H1 (cell line): Measurements from ENCODE around the gene ZNF500. TPM values are rescaled to one million over a fixed set of nuclear protein-coding genes. Genes with fewer than 3 reads are reported as not detected.

Experiments
- BCL11A ChIP-seq, 2 experiments: IDR thresholded peaks; one replicate each; pipeline ENCODE4 v1.6.1; 2011; ENCODE audit warnings: low read depth in 2 of 2, low read length in 2 of 2, mild to moderate bottlenecking in 2 of 2
- JUN ChIP-seq: IDR thresholded peaks from 2 replicates; pipeline ENCODE4 v1.6.1; 2011; ENCODE audit warnings: low read depth, mild to moderate bottlenecking, improper control_type of control experiment, low read length
- KDM4A ChIP-seq: IDR thresholded peaks from one replicate; pipeline ENCODE4 v1.7.1; 2012; ENCODE audit warnings: low read depth, mild to moderate bottlenecking, moderate library complexity, low read length, inconsistent platforms; ENCODE audit not compliant: severe bottlenecking
- NANOG ChIP-seq: IDR thresholded peaks from 2 replicates; pipeline ENCODE4 v1.6.1; 2011; ENCODE audit warnings: low read length, low read depth, mild to moderate bottlenecking, inconsistent platforms; ENCODE audit not compliant: insufficient read depth, poor library complexity, severe bottlenecking
- RXRA ChIP-seq: IDR thresholded peaks from 2 replicates; pipeline ENCODE4 v1.6.1; 2011; ENCODE audit warnings: low read depth, mild to moderate bottlenecking, low read length, moderate library complexity; ENCODE audit not compliant: insufficient read depth
- SP2 ChIP-seq: IDR thresholded peaks from 2 replicates; pipeline ENCODE4 v1.6.1; 2012; ENCODE audit warnings: mild to moderate bottlenecking, low read length, inconsistent platforms
- TCF12 ChIP-seq: IDR thresholded peaks from 2 replicates; pipeline ENCODE4 v1.6.1; 2011; ENCODE audit warnings: low read depth, mild to moderate bottlenecking, low read length
- YY1 ChIP-seq: IDR thresholded peaks from 2 replicates; pipeline ENCODE4 v1.6.1; 2011; ENCODE audit warnings: low read depth, mild to moderate bottlenecking, low read length
- polyA plus RNA-seq, 7 experiments: library from polyadenylated mRNA; depleted of rRNA in 3 of 7; stranded (reverse) in 5 of 7; unstranded in 2 of 7; fragments of >200 nt in 5 of 7; fragments of 200-250 nt in 2 of 7; gene quantifications; 1 replicate in 5 of 7; 2 replicates in 1 of 7; 4 replicates in 1 of 7; pipeline versions ENCODE4 v1.2.1 to v1.2.3, GENCODE V29; 2011 to 2013; ENCODE audit warnings: missing spikeins in 2 of 7, mixed read lengths in 2 of 7
- total RNA-seq: library from RNA; stranded (reverse); fragmentation: NEBNext Ultra II Directional; extraction: Animal tissue kit (Norgen Biotek cat#: 25700); gene quantifications from 2 replicates; pipeline ENCODE4 v1.2.1, GENCODE V29; 2021
- TF ChIP-seq, protein P1 (sequence below): fragments of 300-600 bp; sonication (generic); IDR thresholded peaks from 2 replicates; pipeline ENCODE4 v1.7.1; 2012; ENCODE audit warnings: low read length, moderate library complexity, mild to moderate bottlenecking, inconsistent platforms; ENCODE audit not compliant: insufficient replicate concordance
- TF ChIP-seq, protein P2 (sequence below): IDR thresholded peaks from 2 replicates; pipeline ENCODE4 v1.6.1; 2012; ENCODE audit warnings: inconsistent platforms

Gene ZNF500
- total and polyA plus RNA-seq, 2 of the 8 experiments (the other 6 are each of a cell fraction or from before 2014, with no cell fraction given): 10.3 to 10.4 TPM

DNA sequence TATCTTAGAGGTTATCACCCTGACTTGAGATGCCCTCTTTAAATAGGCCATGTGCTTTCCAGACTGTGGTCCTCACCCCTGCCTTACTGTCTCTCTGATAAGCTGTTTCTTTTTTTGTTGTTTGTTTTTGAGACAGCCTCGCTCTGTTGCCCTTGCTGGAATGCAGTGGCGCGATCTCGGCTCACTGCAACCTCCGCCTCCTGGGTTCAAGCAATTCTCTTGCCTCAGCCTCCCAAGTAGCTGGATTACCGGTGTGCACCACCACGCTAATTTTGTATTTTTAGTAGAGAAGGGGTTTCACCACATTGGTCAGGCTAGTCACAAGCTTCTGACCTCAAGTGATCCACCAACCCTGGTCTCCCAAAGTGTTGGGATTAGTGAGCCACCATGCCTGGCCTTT is 21.9 kb upstream of the ZNF500 start (continued):
- TF ChIP-seq, protein P1, sequence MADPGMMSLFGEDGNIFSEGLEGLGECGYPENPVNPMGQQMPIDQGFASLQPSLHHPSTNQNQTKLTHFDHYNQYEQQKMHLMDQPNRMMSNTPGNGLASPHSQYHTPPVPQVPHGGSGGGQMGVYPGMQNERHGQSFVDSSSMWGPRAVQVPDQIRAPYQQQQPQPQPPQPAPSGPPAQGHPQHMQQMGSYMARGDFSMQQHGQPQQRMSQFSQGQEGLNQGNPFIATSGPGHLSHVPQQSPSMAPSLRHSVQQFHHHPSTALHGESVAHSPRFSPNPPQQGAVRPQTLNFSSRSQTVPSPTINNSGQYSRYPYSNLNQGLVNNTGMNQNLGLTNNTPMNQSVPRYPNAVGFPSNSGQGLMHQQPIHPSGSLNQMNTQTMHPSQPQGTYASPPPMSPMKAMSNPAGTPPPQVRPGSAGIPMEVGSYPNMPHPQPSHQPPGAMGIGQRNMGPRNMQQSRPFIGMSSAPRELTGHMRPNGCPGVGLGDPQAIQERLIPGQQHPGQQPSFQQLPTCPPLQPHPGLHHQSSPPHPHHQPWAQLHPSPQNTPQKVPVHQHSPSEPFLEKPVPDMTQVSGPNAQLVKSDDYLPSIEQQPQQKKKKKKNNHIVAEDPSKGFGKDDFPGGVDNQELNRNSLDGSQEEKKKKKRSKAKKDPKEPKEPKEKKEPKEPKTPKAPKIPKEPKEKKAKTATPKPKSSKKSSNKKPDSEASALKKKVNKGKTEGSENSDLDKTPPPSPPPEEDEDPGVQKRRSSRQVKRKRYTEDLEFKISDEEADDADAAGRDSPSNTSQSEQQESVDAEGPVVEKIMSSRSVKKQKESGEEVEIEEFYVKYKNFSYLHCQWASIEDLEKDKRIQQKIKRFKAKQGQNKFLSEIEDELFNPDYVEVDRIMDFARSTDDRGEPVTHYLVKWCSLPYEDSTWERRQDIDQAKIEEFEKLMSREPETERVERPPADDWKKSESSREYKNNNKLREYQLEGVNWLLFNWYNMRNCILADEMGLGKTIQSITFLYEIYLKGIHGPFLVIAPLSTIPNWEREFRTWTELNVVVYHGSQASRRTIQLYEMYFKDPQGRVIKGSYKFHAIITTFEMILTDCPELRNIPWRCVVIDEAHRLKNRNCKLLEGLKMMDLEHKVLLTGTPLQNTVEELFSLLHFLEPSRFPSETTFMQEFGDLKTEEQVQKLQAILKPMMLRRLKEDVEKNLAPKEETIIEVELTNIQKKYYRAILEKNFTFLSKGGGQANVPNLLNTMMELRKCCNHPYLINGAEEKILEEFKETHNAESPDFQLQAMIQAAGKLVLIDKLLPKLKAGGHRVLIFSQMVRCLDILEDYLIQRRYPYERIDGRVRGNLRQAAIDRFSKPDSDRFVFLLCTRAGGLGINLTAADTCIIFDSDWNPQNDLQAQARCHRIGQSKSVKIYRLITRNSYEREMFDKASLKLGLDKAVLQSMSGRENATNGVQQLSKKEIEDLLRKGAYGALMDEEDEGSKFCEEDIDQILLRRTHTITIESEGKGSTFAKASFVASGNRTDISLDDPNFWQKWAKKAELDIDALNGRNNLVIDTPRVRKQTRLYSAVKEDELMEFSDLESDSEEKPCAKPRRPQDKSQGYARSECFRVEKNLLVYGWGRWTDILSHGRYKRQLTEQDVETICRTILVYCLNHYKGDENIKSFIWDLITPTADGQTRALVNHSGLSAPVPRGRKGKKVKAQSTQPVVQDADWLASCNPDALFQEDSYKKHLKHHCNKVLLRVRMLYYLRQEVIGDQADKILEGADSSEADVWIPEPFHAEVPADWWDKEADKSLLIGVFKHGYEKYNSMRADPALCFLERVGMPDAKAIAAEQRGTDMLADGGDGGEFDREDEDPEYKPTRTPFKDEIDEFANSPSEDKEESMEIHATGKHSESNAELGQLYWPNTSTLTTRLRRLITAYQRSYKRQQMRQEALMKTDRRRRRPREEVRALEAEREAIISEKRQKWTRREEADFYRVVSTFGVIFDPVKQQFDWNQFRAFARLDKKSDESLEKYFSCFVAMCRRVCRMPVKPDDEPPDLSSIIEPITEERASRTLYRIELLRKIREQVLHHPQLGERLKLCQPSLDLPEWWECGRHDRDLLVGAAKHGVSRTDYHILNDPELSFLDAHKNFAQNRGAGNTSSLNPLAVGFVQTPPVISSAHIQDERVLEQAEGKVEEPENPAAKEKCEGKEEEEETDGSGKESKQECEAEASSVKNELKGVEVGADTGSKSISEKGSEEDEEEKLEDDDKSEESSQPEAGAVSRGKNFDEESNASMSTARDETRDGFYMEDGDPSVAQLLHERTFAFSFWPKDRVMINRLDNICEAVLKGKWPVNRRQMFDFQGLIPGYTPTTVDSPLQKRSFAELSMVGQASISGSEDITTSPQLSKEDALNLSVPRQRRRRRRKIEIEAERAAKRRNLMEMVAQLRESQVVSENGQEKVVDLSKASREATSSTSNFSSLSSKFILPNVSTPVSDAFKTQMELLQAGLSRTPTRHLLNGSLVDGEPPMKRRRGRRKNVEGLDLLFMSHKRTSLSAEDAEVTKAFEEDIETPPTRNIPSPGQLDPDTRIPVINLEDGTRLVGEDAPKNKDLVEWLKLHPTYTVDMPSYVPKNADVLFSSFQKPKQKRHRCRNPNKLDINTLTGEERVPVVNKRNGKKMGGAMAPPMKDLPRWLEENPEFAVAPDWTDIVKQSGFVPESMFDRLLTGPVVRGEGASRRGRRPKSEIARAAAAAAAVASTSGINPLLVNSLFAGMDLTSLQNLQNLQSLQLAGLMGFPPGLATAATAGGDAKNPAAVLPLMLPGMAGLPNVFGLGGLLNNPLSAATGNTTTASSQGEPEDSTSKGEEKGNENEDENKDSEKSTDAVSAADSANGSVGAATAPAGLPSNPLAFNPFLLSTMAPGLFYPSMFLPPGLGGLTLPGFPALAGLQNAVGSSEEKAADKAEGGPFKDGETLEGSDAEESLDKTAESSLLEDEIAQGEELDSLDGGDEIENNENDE: no peak
- TF ChIP-seq KDM4A: no peak
- TF ChIP-seq BCL11A (IDR thresholded peaks at IDR 0.05; ENCODE audit: low read depth in 2 of 2, low read length in 2 of 2): no peak
- no peak for TF ChIP-seq SP2
- TF ChIP-seq, protein P2, sequence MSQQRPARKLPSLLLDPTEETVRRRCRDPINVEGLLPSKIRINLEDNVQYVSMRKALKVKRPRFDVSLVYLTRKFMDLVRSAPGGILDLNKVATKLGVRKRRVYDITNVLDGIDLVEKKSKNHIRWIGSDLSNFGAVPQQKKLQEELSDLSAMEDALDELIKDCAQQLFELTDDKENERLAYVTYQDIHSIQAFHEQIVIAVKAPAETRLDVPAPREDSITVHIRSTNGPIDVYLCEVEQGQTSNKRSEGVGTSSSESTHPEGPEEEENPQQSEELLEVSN: no peak
- TF ChIP-seq RXRA: no peak
- TF ChIP-seq NANOG: no peak
- no peak for TF ChIP-seq JUN
- TF ChIP-seq TCF12: no peak
- TF ChIP-seq YY1: no peak
